ENCODE results near the gene STON1.

- TF ChIP-seq CTCF (IDR thresholded peaks at IDR 0.05; ENCODE audit: low read depth, low read length) (no peak), EZH2phosphoT487 (IDR thresholded peaks at IDR 0.05; ENCODE audit: low read depth) (no peak)
Measured at GRCh38 chr2:48525269-48525943, 4.5 kb upstream of the STON1 start.
